Stimulated activated CD4-positive, alpha-beta T cell treated with anti-CD3 and anti-CD28 coated beads, Interleukin-12 subunit alpha, Interleukin-12 subunit beta, amount 100 ng/mL, for 24 hours (primary cell): ENCODE results near the gene MACF1.

Experiments used
- DNase-seq, 2 experiments: peaks; one replicate each; pipeline ENCODE4 v3.0.0-alpha.2; 2020; ENCODE audit warnings: low read depth in 2 of 2

MACF1 gene

DNA sequence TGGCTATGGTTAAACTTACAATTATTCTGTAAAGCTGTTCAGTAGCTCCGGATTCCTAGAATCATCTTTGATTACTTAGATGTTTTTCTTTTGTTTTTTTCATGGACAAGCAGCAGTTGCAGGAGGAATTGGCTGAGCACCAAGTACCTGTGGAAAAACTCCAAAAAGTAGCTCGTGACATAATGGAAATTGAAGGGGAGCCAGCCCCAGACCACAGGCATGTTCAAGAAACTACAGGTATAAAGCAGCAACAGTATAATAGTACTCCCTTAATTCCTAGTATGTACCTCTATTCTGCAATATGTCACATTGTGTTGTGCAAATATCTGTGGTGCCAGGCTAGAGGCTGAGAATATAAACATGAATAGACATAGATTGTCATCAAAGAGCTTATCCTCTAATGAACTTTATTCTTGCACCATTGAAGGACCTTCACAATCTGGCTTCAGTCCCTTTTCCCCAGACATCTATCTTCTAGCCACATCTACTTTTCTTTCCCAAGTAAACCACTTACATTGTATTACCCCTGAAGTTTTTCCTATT lies 154.6 kb downstream of the MACF1 start:
- no peak for DNase-seq

DNA sequence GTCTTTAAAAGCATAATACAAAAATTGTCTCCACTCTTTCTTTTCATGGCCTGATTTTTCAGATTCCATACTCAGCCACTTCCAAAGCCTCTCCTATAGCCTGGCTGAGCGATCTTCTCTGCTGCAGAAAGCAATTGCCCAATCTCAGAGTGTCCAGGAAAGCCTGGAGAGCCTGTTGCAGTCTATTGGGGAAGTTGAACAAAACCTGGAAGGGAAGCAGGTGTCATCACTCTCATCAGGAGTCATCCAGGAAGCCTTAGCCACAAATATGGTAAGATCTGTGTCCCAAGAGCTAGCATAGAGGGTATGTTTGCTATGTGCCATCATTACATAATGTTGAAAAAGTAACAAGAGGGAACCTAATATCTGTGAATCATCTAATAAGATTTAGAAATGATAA lies 156.2 kb downstream of the MACF1 start:
- no peak for DNase-seq

DNA sequence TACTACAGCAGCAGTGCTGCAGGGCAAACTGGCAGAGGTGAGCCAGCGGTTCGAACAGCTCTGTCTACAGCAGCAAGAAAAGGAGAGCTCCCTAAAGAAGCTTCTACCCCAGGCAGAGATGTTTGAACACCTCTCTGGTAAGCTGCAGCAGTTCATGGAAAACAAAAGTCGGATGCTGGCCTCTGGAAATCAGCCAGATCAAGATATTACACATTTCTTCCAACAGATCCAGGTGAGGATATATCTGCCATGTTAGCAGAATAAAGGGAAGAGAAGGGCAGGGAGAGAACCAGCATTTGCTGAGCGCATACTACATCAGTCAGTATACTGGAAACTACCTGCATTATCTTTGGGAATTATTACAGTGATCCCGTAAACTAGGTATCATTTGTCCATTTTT lies 157.0 kb downstream of the MACF1 start:
- DNase-seq, result no peak

DNA sequence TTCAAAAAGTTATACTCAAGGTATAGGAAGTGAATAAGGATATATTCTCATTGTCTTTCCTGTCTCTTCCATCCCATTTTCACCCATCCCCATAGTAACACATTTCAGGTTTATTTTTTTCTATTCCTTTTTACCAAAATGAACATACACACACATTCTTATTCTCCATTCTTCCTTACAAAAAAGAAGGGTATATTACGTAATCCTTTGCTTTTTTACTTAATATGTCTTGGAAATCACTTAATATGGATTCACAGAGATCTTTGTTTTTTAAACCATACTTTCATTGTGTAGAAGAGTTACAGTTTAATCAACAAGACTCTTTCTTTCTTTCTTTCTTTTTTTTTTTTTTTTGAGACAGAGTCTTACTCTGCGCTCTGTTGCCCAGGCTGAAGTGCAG lies 158.8 kb downstream of the MACF1 start:
- no peak for DNase-seq

DNA sequence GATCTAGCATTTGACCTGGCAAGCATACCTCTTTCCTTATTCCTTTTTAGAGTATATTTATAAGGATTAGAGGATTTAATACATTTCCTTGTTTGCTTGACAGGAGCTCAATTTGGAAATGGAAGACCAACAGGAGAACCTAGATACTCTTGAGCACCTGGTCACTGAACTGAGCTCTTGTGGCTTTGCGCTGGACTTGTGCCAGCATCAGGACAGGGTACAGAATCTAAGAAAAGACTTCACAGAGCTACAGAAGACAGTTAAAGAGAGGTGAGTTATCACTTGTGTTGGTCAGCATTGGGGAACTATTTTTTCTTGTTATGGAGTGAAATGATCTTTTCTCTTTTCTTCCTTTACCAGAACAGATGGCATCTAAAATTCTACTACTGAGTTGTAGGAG lies 163.6 kb downstream of the MACF1 start:
- no peak for DNase-seq

DNA sequence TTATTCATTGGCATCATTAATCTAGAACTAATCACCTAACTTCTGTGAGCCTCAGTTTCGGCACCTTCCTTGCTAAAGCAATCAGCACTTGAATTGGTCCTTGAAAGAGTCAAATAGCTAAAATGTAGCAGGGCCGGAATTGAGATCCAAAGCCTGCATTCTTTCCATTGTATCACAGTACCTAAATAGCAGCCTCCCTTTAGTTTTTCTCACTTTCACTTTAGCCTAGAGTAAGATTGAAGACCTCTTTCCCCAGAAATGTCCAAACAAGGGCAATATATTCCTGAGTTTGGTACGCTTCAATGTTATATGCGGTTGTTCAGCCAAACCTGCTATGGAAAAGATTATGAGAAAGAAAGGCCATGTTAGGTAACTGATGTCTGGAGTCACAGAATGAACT lies 165.1 kb downstream of the MACF1 start:
- DNase-seq, result no peak

DNA sequence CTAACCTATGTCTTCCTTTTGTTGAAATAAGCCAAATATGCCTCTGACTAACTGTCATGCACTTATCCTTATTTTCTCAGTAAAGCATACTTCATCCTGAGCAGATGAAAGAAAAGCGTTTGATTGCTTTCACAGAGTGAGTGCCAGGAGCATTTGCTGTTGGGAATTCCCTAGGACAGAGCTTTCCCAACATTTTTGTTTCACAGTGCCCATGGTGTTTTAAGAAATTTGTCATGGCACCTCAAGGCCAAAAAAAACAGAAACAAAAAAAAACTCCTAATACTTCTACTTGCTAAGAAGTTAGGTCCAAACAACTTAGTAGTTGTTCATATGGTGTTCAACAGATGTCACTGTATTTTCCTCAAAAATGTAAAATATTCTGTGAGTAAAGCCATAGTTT lies 166.1 kb downstream of the MACF1 start:
- DNase-seq, result no peak

DNA sequence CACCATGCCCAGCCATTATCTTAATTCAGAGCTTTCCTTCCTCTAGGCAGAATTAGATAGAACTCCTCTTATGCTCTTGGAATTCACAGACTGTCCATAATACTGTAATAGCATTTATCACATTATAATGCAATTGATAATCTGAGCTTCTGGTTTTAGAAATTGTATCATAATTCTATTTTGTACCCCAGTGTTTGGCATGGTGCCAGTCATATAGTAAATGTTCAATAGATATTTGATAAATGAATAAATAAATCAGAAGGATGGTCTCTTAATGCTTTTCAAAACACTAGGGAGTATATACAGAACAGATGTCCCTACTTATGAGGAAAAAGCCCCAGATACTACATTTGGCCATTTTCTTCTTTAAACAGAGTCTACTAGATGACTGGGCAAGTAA lies 167.6 kb downstream of the MACF1 start:
- DNase-seq, result no peak

DNA sequence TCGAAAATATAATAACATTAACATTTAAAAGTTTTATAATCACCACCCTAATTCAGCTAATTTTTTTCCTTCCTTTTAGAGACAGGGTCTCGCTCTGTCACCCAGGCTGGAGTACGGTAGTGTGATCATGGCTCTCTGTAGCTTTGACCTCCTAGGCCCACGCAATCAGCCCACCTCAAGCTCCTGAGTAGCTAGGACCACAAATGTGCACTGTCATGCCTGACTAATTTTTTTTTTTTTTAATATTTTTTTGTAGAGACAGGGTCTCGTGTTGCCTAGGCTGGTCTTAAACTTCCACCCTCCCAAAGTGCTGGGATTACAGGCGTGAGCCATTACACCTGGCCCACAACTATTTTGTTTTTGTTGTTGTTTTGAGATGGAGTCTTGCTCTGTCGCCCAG lies 172.2 kb downstream of the MACF1 start:
- no peak for DNase-seq

DNA sequence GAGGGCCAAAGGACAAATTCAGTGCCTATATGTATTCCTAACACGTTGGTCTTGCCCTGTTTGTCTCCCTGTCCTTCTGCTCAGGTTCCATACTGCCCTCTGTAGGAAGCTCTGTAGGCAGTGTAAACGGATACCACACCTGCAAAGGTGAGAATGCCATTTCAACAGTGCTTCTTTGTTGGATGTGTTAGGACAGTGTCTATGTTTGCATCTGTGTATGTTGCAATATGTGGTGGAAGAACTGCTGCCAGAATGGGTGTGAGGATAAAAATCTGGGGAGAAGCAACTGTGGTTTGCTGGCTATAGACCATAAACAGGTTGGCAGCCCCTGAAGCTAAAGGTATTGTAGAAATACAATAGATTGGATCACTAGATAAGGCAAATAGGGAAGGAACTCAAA lies 173.9 kb downstream of the MACF1 start:
- no peak for DNase-seq

DNA sequence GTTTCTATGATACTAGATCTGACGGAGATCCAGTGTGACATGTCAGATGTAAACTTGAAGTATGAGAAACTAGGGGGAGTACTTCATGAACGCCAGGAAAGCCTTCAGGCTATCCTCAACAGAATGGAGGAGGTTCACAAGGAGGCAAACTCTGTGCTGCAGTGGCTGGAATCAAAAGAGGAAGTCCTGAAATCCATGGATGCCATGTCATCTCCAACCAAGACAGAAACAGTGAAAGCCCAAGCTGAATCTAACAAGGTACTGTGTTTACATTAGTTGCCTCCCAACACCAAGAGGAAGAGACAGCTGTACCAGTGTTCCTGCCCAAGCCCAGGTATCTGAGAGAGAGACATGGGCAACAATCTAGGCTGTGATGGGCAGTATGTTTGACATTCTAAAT lies 174.7 kb downstream of the MACF1 start:
- DNase-seq, result no peak

DNA sequence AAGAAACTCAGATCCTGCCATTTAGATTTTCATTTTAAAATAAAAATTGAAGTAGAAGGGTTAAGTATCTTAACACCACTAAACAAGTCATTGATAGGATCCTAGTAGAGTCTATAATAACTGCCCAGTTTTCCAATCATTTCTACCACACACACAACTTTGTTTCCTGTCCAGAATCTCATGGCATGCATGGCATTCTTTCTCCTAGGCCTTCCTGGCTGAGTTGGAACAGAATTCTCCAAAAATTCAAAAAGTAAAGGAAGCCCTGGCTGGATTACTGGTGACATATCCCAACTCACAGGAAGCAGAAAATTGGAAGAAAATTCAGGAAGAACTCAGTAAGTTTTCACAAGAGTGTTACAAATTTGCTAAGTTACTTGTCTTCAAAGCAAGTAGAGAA lies 175.5 kb downstream of the MACF1 start:
- DNase-seq, result no peak

DNA sequence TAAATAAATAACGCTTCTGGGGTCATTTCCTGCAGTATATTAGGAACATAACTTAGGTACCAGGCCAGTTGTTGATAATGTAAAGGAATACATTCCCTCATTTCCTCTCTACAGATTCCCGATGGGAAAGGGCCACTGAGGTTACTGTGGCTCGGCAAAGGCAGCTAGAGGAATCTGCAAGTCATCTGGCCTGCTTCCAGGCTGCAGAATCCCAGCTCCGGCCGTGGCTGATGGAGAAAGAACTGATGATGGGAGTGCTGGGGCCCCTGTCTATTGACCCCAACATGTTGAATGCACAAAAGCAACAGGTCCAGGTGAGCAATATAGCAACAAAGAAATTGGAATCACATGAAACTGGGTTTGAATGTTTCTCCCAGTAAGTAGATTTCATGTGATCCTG lies 177.3 kb downstream of the MACF1 start:
- no peak for DNase-seq

DNA sequence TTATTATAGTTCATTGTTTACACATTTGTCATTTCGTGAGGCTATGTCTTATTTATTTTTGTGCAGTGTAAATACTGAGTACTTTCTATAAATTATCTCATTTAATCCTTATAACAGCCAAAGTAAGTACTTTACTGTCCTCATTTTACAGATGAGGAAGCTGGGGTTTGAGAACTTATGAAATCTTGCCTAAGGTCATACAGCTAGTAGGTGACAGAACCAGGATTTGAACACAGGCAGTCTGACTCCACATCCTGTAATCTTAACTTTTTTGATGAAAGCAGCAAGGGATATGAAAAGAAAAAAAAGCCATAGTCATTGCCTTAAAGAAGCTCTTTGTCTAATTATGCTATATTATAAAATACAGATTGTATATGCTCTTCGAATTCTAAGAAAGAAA lies 179.8 kb downstream of the MACF1 start:
- DNase-seq, result no peak

DNA sequence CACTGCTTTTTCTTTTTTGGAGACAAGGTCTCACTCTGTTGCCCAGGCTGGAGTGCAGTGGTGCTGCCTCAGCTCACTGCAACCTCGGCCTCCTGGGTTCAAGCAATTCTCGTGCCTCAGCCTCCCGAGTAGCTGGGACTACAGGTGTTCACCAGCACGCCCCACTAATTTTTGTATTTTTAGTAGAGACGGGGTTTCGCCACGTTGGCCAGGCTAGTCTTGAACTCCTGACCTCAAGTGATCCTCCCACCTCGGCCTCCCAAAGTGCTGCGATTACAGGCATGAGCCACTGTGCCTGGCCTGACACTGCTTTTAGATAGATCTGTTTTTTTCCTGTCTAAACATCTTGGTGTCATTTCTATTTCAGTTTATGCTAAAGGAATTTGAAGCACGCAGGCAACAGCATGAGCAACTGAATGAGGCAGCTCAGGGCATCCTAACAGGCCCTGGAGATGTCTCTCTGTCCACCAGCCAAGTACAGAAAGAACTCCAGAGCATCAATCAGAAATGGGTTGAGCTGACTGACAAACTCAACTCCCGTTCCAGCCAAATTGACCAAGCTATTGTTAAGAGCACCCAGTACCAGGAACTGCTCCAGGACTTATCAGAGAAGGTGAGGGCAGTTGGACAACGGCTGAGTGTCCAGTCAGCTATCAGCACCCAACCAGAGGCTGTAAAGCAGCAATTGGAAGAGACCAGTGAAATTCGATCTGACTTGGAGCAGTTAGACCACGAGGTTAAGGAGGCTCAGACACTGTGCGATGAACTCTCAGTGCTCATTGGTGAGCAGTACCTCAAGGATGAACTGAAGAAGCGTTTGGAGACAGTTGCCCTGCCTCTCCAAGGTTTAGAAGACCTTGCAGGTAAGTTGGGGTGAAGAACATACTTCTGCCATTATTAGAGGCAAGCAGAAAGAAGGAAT lies 180.8 kb downstream of the MACF1 start:
- DNase-seq, result no peak

DNA sequence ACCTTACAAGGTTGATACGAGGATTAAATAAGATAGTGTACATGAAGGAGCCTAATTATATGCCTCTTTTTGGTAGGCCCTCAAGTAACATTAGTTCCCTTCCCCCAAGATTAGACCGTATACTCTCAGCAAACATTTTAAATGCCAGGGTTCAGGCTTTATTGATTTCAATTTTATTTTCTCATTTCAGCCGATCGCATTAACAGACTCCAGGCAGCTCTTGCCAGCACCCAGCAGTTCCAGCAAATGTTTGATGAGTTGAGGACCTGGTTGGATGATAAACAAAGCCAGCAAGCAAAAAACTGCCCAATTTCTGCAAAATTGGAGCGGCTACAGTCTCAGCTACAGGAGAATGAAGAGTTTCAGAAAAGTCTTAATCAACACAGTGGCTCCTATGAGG lies 182.5 kb downstream of the MACF1 start:
- no peak for DNase-seq

DNA sequence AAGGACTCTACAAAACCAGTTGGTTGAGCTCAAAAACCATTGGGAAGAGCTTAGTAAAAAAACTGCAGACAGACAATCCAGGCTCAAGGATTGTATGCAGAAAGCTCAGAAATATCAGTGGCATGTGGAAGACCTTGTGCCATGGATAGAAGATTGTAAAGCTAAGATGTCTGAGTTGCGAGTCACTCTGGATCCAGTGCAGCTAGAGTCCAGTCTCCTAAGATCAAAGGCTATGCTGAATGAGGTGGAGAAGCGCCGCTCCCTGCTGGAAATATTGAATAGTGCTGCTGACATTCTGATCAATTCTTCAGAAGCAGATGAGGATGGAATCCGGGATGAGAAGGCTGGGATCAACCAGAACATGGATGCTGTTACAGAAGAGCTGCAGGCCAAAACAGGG lies 183.0 kb downstream of the MACF1 start:
- no peak for DNase-seq

DNA sequence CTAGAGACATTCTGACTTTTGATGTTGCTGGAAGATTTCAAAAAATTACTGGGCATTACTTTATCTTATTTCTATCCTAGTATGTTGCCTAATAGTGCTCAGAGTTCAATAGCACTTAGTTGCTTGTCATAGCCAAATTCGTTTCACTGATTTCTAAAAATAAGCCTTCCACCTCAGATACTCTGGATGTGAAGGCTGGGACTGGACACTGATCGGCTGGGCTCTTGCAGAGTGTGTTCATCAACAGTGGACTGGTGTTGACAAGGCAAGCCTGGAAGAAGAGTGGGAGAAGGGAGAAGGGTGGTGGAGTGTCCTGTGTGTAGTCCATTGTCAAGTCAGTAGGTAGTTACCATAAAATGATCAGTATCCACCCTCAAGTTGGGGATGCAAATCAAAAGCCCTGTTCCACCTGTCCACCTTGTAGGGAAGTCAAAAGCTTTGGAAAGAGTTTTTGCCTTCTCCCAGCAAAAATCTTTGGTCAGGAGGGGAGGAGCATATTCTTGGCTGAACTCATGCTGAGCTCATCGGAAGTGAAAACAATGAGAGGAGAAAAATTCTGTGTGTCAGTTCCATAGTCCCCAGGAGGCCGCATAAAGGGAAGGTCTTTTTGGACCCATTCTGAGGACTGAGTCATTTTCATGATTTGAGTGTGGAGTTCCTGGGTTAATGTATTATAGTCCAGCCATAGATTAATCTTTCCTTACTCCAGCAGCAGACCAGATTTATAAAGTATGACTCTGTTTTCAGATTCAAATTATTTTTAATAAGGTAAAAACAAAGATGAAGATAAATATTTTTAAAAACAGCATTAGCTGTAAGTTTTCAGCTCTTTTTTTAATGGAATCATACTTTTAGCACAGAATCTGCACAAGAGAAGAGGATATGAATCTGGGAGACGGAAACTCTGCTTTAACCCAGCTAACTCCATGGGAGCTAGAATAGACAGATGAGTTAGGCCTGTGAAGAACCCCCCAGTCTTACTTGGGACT lies 187.5 kb downstream of the MACF1 start:
- no peak for DNase-seq

DNA sequence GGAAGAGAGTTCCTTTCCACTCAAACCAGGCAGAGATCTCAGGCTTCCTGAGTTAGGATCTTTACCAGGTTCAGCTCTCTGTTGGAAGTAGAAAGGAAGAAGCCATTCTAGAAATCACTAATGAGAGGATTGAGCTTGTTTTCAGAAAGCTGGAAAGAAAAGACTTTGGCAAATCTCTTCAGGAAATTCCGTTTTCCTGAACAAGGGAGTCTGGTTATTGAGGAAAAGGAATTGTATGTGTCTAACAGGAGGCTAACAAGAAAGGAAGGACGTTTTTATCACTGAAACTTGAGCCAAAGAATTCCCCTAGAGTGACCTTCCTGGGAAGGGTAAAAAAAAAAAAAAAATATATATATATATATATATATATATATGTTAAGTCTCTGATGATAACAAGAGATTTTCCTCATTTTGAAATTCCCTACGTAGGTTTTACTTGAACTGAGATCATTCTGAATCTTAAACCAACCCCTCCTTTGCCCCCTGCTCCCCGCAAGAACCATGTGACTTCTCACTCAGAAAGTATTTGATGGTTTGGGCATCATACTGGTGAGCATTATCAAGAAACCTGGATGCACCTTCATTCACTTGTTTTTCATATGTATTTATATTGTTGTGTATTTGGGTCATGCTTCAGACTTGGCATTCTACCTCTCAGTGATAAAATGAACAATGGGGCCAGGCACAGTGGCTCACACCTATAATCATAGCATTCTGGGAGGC lies 188.5 kb downstream of the MACF1 start:
- no peak for DNase-seq

DNA sequence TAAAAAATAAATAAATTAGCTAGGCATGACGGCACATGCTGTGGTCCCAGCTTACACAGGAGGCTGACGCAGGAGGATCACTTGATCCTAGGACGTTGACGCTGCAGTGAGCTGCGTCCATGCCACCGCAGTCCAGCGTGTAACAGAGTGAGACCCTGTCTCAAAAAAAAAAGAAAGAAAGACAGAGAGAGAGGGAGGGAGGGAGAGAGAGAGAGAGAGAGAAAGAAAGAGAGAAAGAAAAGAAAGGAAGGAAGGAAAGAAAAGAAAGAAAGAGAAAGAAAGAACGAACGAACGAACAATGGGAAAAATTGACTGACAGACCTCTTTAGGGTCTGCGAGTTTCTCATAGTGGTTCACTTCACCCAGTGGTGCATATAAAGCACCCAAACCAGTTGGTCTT lies 189.2 kb downstream of the MACF1 start:
- no peak for DNase-seq

DNA sequence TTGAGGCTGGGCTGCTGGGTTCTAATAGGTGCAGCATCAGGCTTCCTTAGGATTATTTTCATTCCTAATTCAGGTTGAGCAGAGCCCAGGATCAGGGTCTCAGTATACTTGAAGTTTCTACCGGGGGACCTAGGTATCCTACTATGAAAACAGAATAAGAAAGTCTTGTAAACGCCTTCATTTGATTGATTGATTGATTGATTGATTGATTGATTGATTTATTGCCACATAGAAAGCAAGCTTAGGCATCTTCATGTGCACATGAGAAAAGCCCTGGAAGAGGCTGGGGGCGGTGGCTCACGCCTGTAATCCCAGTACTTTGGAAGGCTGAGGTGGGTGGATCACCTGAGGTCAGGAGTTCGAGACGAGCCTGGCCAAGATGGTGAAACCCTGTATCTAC lies 189.6 kb downstream of the MACF1 start:
- DNase-seq, result no peak

DNA sequence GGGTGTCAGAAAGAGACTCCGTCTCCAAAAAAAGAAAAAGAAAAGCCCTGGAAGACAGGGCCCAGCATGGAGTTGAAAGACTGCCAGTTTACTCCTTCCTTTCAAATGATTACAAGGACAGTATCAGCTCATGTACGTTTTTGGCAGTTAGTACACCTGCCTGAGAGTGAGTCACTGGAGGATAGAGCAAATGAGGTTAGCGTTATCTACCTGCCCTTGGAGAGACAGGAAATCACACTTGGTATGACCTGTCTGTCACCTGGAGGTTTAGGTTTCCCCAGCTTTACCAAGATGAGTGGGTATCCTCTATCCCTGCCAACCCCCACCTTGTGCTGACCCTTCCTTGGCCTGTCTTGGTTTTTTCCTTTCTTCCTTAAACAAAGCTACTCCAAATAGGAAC lies 190.1 kb downstream of the MACF1 start:
- no peak for DNase-seq
